ENCODE results near the gene GPLD1. TPM values are rescaled to one million over a fixed set of nuclear protein-coding genes. Genes with fewer than 3 reads are reported as not detected.

GPLD1 gene
- total RNA-seq, 1 donor from 2014 or later, result 0.18 TPM

GRCh38 chr6:24458941-24459340, 30.4 kb downstream of the GPLD1 start:
- DNase-seq (ENCODE audit: extremely low read depth, low read depth, low spot score), result no peak

GRCh38 chr6:24458134-24458533, 31.2 kb downstream of the GPLD1 start:
- no peak for DNase-seq (ENCODE audit: extremely low read depth, low read depth, low spot score)

- DNase-seq (ENCODE audit: extremely low read depth, low read depth, low spot score), result no peak
Measured at GRCh38 chr6:24455061-24455460, 34.3 kb downstream of the GPLD1 start.

GRCh38 chr6:24454452-24454851, 34.9 kb downstream of the GPLD1 start:
- DNase-seq (ENCODE audit: extremely low read depth, low read depth, low spot score), result no peak

- DNase-seq (ENCODE audit: extremely low read depth, low read depth, low spot score), result no peak
Measured at GRCh38 chr6:24453921-24454320, 35.5 kb downstream of the GPLD1 start.

GRCh38 chr6:24451581-24452388, 37.6 kb downstream of the GPLD1 start:
- DNase-seq (ENCODE audit: extremely low read depth, low read depth, low spot score), result no peak

GRCh38 chr6:24448828-24449525, 40.4 kb downstream of the GPLD1 start:
- DNase-seq (ENCODE audit: extremely low read depth, low read depth, low spot score), result no peak

- no peak for DNase-seq (ENCODE audit: extremely low read depth, low read depth, low spot score)
Measured at GRCh38 chr6:24448396-24448795, 41.0 kb downstream of the GPLD1 start.

GRCh38 chr6:24446670-24447069, 42.7 kb downstream of the GPLD1 start:
- no peak for DNase-seq (ENCODE audit: extremely low read depth, low read depth, low spot score)

- no peak for DNase-seq (ENCODE audit: extremely low read depth, low read depth, low spot score)
Measured at GRCh38 chr6:24445704-24446103, 43.7 kb downstream of the GPLD1 start.

- DNase-seq (ENCODE audit: extremely low read depth, low read depth, low spot score), result no peak
Measured at GRCh38 chr6:24444588-24444987, 44.8 kb downstream of the GPLD1 start.

- no peak for DNase-seq (ENCODE audit: extremely low read depth, low read depth, low spot score)
Measured at GRCh38 chr6:24441599-24441904, 47.8 kb downstream of the GPLD1 start.

GRCh38 chr6:24440897-24441598, 48.3 kb downstream of the GPLD1 start:
- no peak for DNase-seq (ENCODE audit: extremely low read depth, low read depth, low spot score)

GRCh38 chr6:24439858-24440539, 49.4 kb downstream of the GPLD1 start:
- no peak for DNase-seq (ENCODE audit: extremely low read depth, low read depth, low spot score)

GRCh38 chr6:24436979-24437378, 52.4 kb downstream of the GPLD1 start:
- no peak for DNase-seq (ENCODE audit: extremely low read depth, low read depth, low spot score)

GRCh38 chr6:24432611-24433010, 56.8 kb downstream of the GPLD1 start:
- no peak for DNase-seq (ENCODE audit: extremely low read depth, low read depth, low spot score)

- no peak for DNase-seq (ENCODE audit: extremely low read depth, low read depth, low spot score)
Measured at GRCh38 chr6:24431045-24431451, 58.3 kb downstream of the GPLD1 start.

GRCh38 chr6:24430086-24430485, 59.3 kb downstream of the GPLD1 start:
- no peak for DNase-seq (ENCODE audit: extremely low read depth, low read depth, low spot score)

- DNase-seq (ENCODE audit: extremely low read depth, low read depth, low spot score), result no peak
Measured at GRCh38 chr6:24429146-24429545, 60.2 kb downstream of the GPLD1 start.

- no peak for DNase-seq (ENCODE audit: extremely low read depth, low read depth, low spot score)
Measured at GRCh38 chr6:24428615-24429014, 60.8 kb downstream of the GPLD1 start.

- DNase-seq (ENCODE audit: extremely low read depth, low read depth, low spot score), result no peak
Measured at GRCh38 chr6:24426729-24427446, 62.5 kb downstream of the GPLD1 start.

Measured in glomerular endothelial cell (primary cell).